ENCODE results near the gene CCDC90B.

DNA sequence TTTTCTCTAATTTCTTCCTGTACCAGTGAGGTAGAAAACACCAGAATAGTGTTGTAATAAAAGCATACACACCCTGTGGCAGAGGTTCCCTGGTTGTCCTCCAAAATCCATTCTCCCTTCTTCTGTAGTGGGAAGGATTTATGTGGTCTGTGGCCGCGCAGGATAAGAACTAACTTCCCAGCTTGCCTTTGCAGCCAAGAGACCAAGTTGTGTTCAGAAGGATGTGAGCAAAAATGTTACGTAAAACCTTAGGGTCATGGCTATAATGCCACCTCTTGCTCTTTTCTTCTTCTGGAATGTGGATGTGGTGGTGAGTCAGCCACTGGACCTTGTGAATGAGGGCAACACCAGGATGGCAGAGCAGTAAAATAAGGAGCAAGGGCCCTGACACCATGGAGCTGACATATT is 28.4 kb downstream of the CCDC90B start:
- no peak for TF ChIP-seq GATA2 (IDR thresholded peaks at IDR 0.05; ENCODE audit: low read depth, low read length)
- no peak for TF ChIP-seq GATA3 (IDR thresholded peaks at IDR 0.05; ENCODE audit: low read depth, low read length)

Data from SH-SY5Y (cell line).